Dermis blood vessel endothelial cell (primary cell): ENCODE data around the gene KAZN. TPM values are rescaled to one million over a fixed set of nuclear protein-coding genes. Genes with fewer than 3 reads are reported as not detected.

Source experiments
- DNase-seq: peaks from one replicate; pipeline ENCODE4 v3.0.0; 2010
- total RNA-seq: library from RNA; depleted of rRNA; stranded (reverse); fragments of >200 nt; gene quantifications from 2 replicates; pipeline ENCODE4 v1.2.3, GENCODE V29; 2014

Gene KAZN
- total RNA-seq, 1 donor from 2014 or later: 1.9 TPM

- DNase-seq: no peak
These were observed 394.9 kb downstream of the KAZN start for GRCh38 chr1:14993414-14993813.

- DNase-seq: no peak
These were observed 395.7 kb downstream of the KAZN start for GRCh38 chr1:14994148-14994547.

- DNase-seq: no peak
These were observed 396.5 kb downstream of the KAZN start for GRCh38 chr1:14994841-14995437.

- DNase-seq: no peak
These were observed 397.9 kb downstream of the KAZN start for GRCh38 chr1:14996133-14997050.

GRCh38 chr1:14997646-14998276 is 399.3 kb downstream of the KAZN start:
- DNase-seq: no peak

- DNase-seq: no peak
These were observed 401.0 kb downstream of the KAZN start for GRCh38 chr1:14999441-14999840.

GRCh38 chr1:15000030-15000429 is 401.5 kb downstream of the KAZN start:
- no peak for DNase-seq

- no peak for DNase-seq
These were observed 402.2 kb downstream of the KAZN start for GRCh38 chr1:15000671-15001070.

GRCh38 chr1:15001317-15001915 is 402.9 kb downstream of the KAZN start:
- DNase-seq: no peak

GRCh38 chr1:15002325-15002724 is 403.8 kb downstream of the KAZN start:
- no peak for DNase-seq

GRCh38 chr1:15004396-15004795 is 405.9 kb downstream of the KAZN start:
- DNase-seq: peak; percentile 45

GRCh38 chr1:15005116-15005515 is 406.6 kb downstream of the KAZN start:
- no peak for DNase-seq

GRCh38 chr1:15007368-15007767 is 408.9 kb downstream of the KAZN start:
- DNase-seq: no peak

GRCh38 chr1:15007842-15008241 is 409.4 kb downstream of the KAZN start:
- peak; percentile 79 for DNase-seq

- DNase-seq: peak; percentile 86
These were observed 410.6 kb downstream of the KAZN start for GRCh38 chr1:15008783-15009729.

GRCh38 chr1:15011160-15011559 is 412.7 kb downstream of the KAZN start:
- DNase-seq: no peak

GRCh38 chr1:15011661-15012060 is 413.2 kb downstream of the KAZN start:
- no peak for DNase-seq

GRCh38 chr1:15012822-15013221 is 414.3 kb downstream of the KAZN start:
- no peak for DNase-seq

- DNase-seq: no peak
These were observed 415.3 kb downstream of the KAZN start for GRCh38 chr1:15013767-15014166.

GRCh38 chr1:15014516-15014915 is 416.0 kb downstream of the KAZN start:
- DNase-seq: no peak

GRCh38 chr1:15016001-15016400 is 417.5 kb downstream of the KAZN start:
- DNase-seq: no peak

GRCh38 chr1:15016526-15016925 is 418.0 kb downstream of the KAZN start:
- DNase-seq: no peak
